GM12864 (cell line): Measurements from ENCODE around the gene CABS1.

Experiments
- DNase-seq: peaks from one replicate; pipeline ENCODE4 v3.0.0-alpha.2; 2011; ENCODE audit warnings: low read depth
- H3K4me3 ChIP-seq: 2 replicates; pipeline ENCODE4 v1.5.1; 2011; ENCODE audit warnings: mild to moderate bottlenecking, low read depth, low read length, control low read depth
- CTCF ChIP-seq: IDR thresholded peaks from 2 replicates; pipeline ENCODE4 v1.5.1; 2011; ENCODE audit warnings: low read depth, mild to moderate bottlenecking, moderate library complexity, low read length, control low read depth, inconsistent platforms; ENCODE audit errors: missing control alignments

The CABS1 gene

GRCh38 chr4:70303090-70303489 is 31.7 kb upstream of the CABS1 start:
- DNase-seq, result no peak
- no peak overlapping the region for H3K4me3 ChIP-seq
- no peak for TF ChIP-seq CTCF

- no peak for TF ChIP-seq CTCF
- no peak for DNase-seq
- no peak overlapping the region for H3K4me3 ChIP-seq
Measured at GRCh38 chr4:70305601-70306000, 29.2 kb upstream of the CABS1 start.

- no peak overlapping the region for H3K4me3 ChIP-seq
- no peak for TF ChIP-seq CTCF
- DNase-seq, result no peak
Measured at GRCh38 chr4:70306076-70306475, 28.7 kb upstream of the CABS1 start.

GRCh38 chr4:70313736-70314135 is 21.0 kb upstream of the CABS1 start:
- DNase-seq, result no peak
- no peak overlapping the region for H3K4me3 ChIP-seq
- TF ChIP-seq CTCF, result no peak

GRCh38 chr4:70315928-70316327 is 18.9 kb upstream of the CABS1 start:
- TF ChIP-seq CTCF, result peak; percentile 16
- DNase-seq, result no peak
- no peak overlapping the region for H3K4me3 ChIP-seq

GRCh38 chr4:70326052-70326451 is 8.7 kb upstream of the CABS1 start:
- TF ChIP-seq CTCF, result no peak
- DNase-seq, result no peak
- H3K4me3 ChIP-seq, result no peak overlapping the region

- no peak for DNase-seq
- no peak for TF ChIP-seq CTCF
- H3K4me3 ChIP-seq, result no peak overlapping the region
Measured at GRCh38 chr4:70336043-70336442, 1.3 kb downstream of the CABS1 start.
